T-cell (primary cell): ENCODE data around the gene PLXNA3. TPM values are rescaled to one million over a fixed set of nuclear protein-coding genes. Genes with fewer than 3 reads are reported as not detected.

Experiments
- ATAC-seq, 4 experiments: fragments of 200-7000 bp in 3 of 4; fragments of 150-1000 bp in 1 of 4; cut with Tn5 transposase; replicated peaks in 1 of 4; 1 replicate in 3 of 4; 2 replicates in 1 of 4; pipeline ENCODE4 v1.10.0; 2021; ENCODE audit warnings: moderate library complexity in 3 of 4, mild to moderate bottlenecking in 2 of 4, moderate number of reproducible peaks in 1 of 4
- CTCF ChIA-PET, 2 donors: fragments of 300-600 bp; sonication (Branson Sonifier 250); formaldehyde crosslinking; loops; one replicate each; lab custom pipeline; 2022; ENCODE audit warnings: antibody characterized with exemption in 2 of 2; lab: Charles Lee
- POLR2A ChIA-PET, 2 donors: fragments of 300-600 bp; sonication (Branson Sonifier 250); formaldehyde crosslinking; loops; one replicate each; lab custom pipeline; 2022; ENCODE audit warnings: antibody characterized with exemption in 2 of 2; lab: Charles Lee
- DNase-seq, 35 experiments: peaks; one replicate each; pipeline versions ENCODE4 v3.0.0 to v3.0.0-alpha.2; 2013 to 2023
- H3K27ac ChIP-seq: one replicate; pipeline ENCODE4 v1.5.1; 2013; ENCODE audit warnings: low read length
- H3K27me3 ChIP-seq, 2 experiments: replicated peaks in 1 of 2; 1 replicate in 1 of 2; 2 replicates in 1 of 2; pipeline versions ENCODE4 v1.6.1 to v1.7.0; 2013; ENCODE audit warnings: low read length in 1 of 2, mixed read lengths in 1 of 2; ENCODE audit not compliant: control insufficient read depth in 2 of 2, insufficient read depth in 2 of 2; ENCODE audit errors: extremely low read depth in 1 of 2
- H3K36me3 ChIP-seq, 2 donors: 1 replicate in 1 of 2; 2 replicates in 1 of 2; pipeline versions ENCODE4 v1.6.1 to v1.7.0; 2013; ENCODE audit warnings: low read length in 1 of 2; ENCODE audit not compliant: control insufficient read depth in 2 of 2, insufficient read depth in 1 of 2; ENCODE audit errors: extremely low read depth in 1 of 2
- H3K4me1 ChIP-seq, 2 experiments: 1 replicate in 1 of 2; 2 replicates in 1 of 2; pipeline versions ENCODE4 v1.6.1 to v1.7.0; 2013; ENCODE audit warnings: low read length in 2 of 2, mixed read lengths in 1 of 2; ENCODE audit not compliant: insufficient read depth in 2 of 2, control insufficient read depth in 1 of 2; ENCODE audit errors: extremely low read depth in 1 of 2
- H3K4me3 ChIP-seq, 2 donors: 1 replicate in 1 of 2; 2 replicates in 1 of 2; pipeline versions ENCODE4 v1.5.1 to v1.7.0; 2013; ENCODE audit warnings: mild to moderate bottlenecking in 2 of 2, low read length in 1 of 2, moderate library complexity in 1 of 2; ENCODE audit not compliant: control insufficient read depth in 1 of 2; ENCODE audit errors: extremely low read depth in 1 of 2
- H3K9me3 ChIP-seq: 2 replicates; pipeline ENCODE4 v1.7.0; 2013
- H3K27ac Mint-ChIP-seq, 2 donors: one replicate each; pipeline ENCODE4 v1.8.0; 2020 to 2021; ENCODE audit warnings: mild to moderate bottlenecking in 2 of 2, mixed read lengths in 2 of 2
- H3K27me3 Mint-ChIP-seq, 2 donors: one replicate each; pipeline ENCODE4 v1.8.0; 2021 to 2022; ENCODE audit warnings: mixed read lengths in 2 of 2
- H3K36me3 Mint-ChIP-seq: one replicate; pipeline ENCODE4 v1.8.0; 2021; ENCODE audit warnings: mixed read lengths
- H3K4me1 Mint-ChIP-seq, 3 donors: one replicate each; pipeline ENCODE4 v1.8.0; 2020 to 2022; ENCODE audit warnings: mixed read lengths in 3 of 3, mild to moderate bottlenecking in 1 of 3
- H3K4me3 Mint-ChIP-seq, 3 donors: one replicate each; pipeline ENCODE4 v1.8.0; 2020 to 2022; ENCODE audit warnings: mild to moderate bottlenecking in 3 of 3, mixed read lengths in 3 of 3, moderate library complexity in 3 of 3
- H3K9me3 Mint-ChIP-seq, 3 donors: one replicate each; pipeline ENCODE4 v1.8.0; 2020 to 2022; ENCODE audit warnings: mixed read lengths in 3 of 3
- WGBS: methylation state at CpG from one replicate; pipeline ENCODE4 v1.1.5; 2013; ENCODE audit warnings: missing lambda C conversion rate; ENCODE audit not compliant: insufficient coverage; 5-methylcytosine and 5-hydroxymethylcytosine counted together
- total RNA-seq, 35 experiments: library from RNA in 6 of 35; stranded (reverse) in 6 of 35; fragments of 120-200 nt in 1 of 35; gene quantifications; one replicate each; pipeline versions ENCODE4 v1.2.1 to v1.2.4 and lab custom pipeline; 2013 to 2026

PLXNA3 gene
- total RNA-seq: 10 to 100 TPM; 48.1 to 87.0 (median 72.9) TPM
- total RNA-seq (2013): 12.3 TPM
- total RNA-seq (lab: John Stamatoyannopoulos, UW): 31.5 to 119 (median 69.8) reads per million in 29 experiments

DNA sequence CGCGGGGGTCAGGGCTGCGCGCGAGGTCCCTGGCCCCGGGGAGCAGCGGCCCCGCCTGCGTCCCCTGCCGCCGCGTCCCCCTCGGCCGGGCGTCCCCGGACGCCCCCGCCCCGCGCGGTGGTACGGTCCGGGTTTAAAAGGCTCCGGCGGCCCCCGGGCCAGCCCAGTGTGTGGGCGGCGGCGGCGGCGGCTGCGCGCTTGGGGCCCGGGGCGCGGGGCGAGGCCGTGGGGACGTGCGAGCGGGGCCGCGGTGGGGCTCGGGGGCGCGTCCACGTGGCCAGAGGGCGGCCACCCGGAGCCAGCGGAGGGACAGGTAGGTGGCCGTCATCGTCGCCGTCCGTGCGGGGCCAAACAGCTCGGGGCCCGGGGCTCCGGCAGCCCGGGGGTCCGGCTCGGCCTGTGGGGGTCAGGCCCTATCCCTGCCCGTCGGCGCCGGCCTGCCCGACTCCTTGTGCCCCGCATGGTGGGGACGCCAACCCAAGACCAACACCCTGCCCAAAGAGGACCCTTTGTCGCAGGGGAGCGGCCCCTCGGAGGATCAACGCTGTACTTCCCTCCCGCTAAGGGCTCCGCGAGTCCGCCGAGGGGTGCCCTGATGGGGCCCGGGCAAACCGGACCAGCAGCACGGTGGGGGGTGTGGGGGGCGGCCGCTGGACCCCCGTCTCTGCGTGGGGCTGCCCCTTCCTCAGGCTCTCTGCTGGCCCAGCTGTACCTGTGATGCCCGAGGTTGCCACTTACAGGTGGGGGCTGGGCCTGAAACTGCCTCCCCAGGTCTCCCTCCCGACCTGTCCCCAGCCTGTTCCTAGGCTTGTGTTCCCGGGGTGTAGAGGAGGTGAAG lies at the start of gene PLXNA3:
Gene PLXNA3 (plus strand): TSS at position 166 of the 838 bp plus-strand sequence. CDS start 1,903 bp downstream, outside the sequence.
- WGBS: 0% methylated on average over 39 of the region's 88 CpGs
- peaks cover 6% of the 10 kb centered on the region for H3K36me3 Mint-ChIP-seq
- Histone ChIP-seq H3K36me3 (peaks cover 3 to 11% of the 10 kb centered on the region in 2 donors), H3K4me1 (peaks cover 0 to 18% of the 10 kb centered on the region in 2 experiments), H3K9me3 (no peaks in the 10 kb centered on the region), H3K27ac (no peak within 1 kb of the TSS), H3K4me3 (peak within 1 kb of the TSS; percentile 60 to 62), H3K27me3 (no peaks in the 10 kb centered on the region)
- peak in 34 of 35 experiments; percentile 26 to 80 (median 52) for DNase-seq
- CTCF ChIA-PET: no interaction called here
- peak; percentile 79 to 87 (median 85) for ATAC-seq
- H3K4me1 Mint-ChIP-seq: peaks cover 7 to 25% (median 14%) of the 10 kb centered on the region in 3 donors
- H3K27ac Mint-ChIP-seq: peak within 1 kb of the TSS; percentile 94 to 97
- POLR2A ChIA-PET: interaction anchor here in 1 of 2 donors (0.5 kb wide), 1 partner anchor 20 kb away, joined by 3 read pairs; no protein-coding TSS in a partner anchor
- peak within 1 kb of the TSS; percentile 86 to 94 (median 93) for H3K4me3 Mint-ChIP-seq
- peaks cover 0 to 6% of the 10 kb centered on the region in 2 donors for H3K27me3 Mint-ChIP-seq
- H3K9me3 Mint-ChIP-seq: no peaks in the 10 kb centered on the region

DNA sequence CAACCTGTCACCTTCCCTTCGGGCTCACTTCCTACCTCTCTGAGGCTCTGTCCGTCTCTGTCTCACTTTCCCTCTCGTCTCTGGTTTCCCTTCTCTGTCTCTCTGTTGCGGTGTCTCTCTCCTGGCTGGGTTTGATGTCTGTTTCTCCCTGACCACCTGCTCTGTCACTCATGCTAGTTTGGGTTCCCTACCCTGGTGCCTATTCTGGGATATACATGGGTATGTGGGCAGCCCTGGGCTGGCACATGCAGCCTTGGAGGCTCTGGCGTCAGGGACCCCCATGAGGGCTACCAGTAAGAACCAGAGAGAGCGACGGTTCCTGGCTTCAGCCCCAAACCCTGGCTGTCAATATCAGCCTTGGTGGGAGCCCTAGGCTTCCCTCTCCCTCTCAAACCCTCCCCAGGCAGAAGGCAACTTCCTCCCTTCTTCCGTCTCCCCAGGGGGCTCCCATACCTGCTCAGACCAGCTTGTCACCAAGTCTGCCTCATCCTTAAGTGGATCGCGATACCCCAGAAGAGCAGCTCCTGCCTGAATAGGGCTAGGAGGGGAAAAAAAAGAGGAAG lies 49.3 kb upstream of the PLXNA3 start:
- Histone ChIP-seq H3K4me3 (peak overlapping the region; percentile 25 to 28), H3K27me3 (no peaks in the 10 kb centered on the region), H3K27ac (peak overlapping the region; percentile 29), H3K36me3 (peaks cover 0 to 2% of the 10 kb centered on the region in 2 donors), H3K4me1 (peaks cover 2 to 27% of the 10 kb centered on the region in 2 experiments), H3K9me3 (no peaks in the 10 kb centered on the region)
- ChIA-PET CTCF (no interaction called here), POLR2A (no interaction called here)
- Mint-ChIP-seq H3K27me3 (no peaks in the 10 kb centered on the region), H3K9me3 (no peaks in the 10 kb centered on the region), H3K4me1 (peaks cover 13 to 23% (median 16%) of the 10 kb centered on the region in 3 donors), H3K36me3 (no peaks in the 10 kb centered on the region), H3K4me3 (peak overlapping the region; percentile 34 to 58 (median 54)), H3K27ac (peak overlapping the region; percentile 52 to 81)
- whole genome bisulfite sequencing: 39% methylated on average over 3 of the region's 10 CpGs
- ATAC-seq (no peak), DNase-seq (no peak)

DNA sequence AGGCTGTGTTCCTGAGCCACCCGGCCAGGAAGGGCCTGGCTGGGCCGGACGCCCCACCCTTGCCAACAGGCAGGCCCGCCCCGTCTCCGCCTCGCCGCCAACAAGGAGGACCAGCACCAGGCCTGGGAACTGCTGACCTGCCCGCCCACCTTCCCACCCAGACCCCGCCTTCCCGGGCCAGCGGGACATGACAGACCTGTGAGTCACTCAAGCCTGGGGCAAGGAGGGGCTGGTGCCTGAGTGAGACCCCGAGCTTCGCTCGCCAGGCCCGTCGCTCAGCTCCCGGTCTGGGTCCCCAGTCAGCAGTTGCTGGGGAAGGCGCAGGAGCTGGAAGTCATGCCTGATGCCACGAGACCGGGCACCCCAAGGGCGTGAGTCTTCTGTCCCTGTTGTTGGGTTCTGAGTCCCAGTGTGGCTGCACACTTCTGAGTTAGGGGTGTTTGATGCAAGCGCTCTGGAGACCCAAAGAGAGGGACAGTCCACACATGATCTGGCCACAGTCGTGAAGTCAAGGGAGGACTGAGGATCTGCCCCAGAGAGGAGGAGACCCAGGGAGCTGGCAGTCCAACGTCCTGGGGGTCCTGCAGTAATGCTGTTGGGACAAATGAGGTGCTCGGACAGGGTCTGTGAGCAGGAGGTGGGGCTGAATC lies 48.7 kb upstream of the PLXNA3 start, which contains the start of gene DNASE1L1:
Gene DNASE1L1 (minus strand): TSS at position 33 of the 650 bp plus-strand sequence. CDS start 3,686 bp downstream, outside the sequence.
- POLR2A ChIA-PET: interaction anchor here in 1 of 2 donors (0.7 kb wide), 1 partner anchor 13 kb away, joined by 4 read pairs; no protein-coding TSS in a partner anchor
- H3K4me3 ChIP-seq: peak within 1 kb of the TSS; percentile 25 to 28
- H3K36me3 Mint-ChIP-seq: no peaks in the 10 kb centered on the region
- H3K4me3 Mint-ChIP-seq: peak within 1 kb of the TSS; percentile 34 to 58 (median 54)
- H3K27ac Mint-ChIP-seq: peak within 1 kb of the TSS; percentile 52 to 81
- no peaks in the 10 kb centered on the region for H3K9me3 ChIP-seq
- no peaks in the 10 kb centered on the region for H3K27me3 Mint-ChIP-seq
- no peaks in the 10 kb centered on the region for H3K27me3 ChIP-seq
- no peaks in the 10 kb centered on the region for H3K9me3 Mint-ChIP-seq
- peak within 1 kb of the TSS; percentile 29 for H3K27ac ChIP-seq
- H3K4me1 ChIP-seq: peaks cover 2 to 27% of the 10 kb centered on the region in 2 experiments
- DNase-seq (peak in 4 of 35 experiments; percentile 13 to 50 (median 24)), ATAC-seq (no peak)
- CTCF ChIA-PET: interaction anchor here in 1 of 2 donors (0.7 kb wide), 1 partner anchor 53 kb away, joined by 3 read pairs; no protein-coding TSS in a partner anchor
- H3K36me3 ChIP-seq: peaks cover 0 to 6% of the 10 kb centered on the region in 2 donors
- WGBS: 74% methylated on average over 20 of the region's 26 CpGs
- H3K4me1 Mint-ChIP-seq: peaks cover 13 to 23% (median 16%) of the 10 kb centered on the region in 3 donors

DNA sequence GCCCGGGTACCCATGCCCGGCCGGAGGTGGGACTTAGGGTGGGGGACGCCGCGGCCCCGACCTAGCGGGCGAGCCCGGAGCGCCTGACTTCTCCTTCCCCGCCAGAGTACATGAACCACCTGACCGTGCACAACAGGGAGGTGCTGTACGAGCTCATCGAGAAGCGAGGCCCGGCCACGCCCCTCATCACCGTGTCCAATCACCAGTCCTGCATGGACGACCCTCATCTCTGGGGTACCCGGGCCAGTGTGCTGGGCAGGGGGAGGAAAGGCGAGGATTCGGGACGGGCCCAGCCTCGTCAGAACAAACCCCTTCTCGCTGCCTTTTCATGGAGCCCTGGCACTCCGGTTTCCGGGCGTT lies 46.1 kb upstream of the PLXNA3 start:
- ATAC-seq (peak; percentile 69 to 86 (median 82)), DNase-seq (peak in 12 of 35 experiments; percentile 9 to 46 (median 32))
- H3K36me3 Mint-ChIP-seq: no peaks in the 10 kb centered on the region
- H3K27ac Mint-ChIP-seq: peak overlapping the region; percentile 82 to 90
- H3K9me3 Mint-ChIP-seq: no peaks in the 10 kb centered on the region
- H3K27me3 Mint-ChIP-seq: no peaks in the 10 kb centered on the region
- no peaks in the 10 kb centered on the region for H3K9me3 ChIP-seq
- peak overlapping the region; percentile 55 to 60 for H3K4me3 ChIP-seq
- no peaks in the 10 kb centered on the region for H3K27me3 ChIP-seq
- H3K4me1 ChIP-seq: peaks cover 2 to 27% of the 10 kb centered on the region in 2 experiments
- H3K27ac ChIP-seq: peak overlapping the region; percentile 56
- peaks cover 13 to 23% (median 16%) of the 10 kb centered on the region in 3 donors for H3K4me1 Mint-ChIP-seq
- peaks cover 0 to 6% of the 10 kb centered on the region in 2 donors for H3K36me3 ChIP-seq
- peak overlapping the region; percentile 81 to 83 (median 83) for H3K4me3 Mint-ChIP-seq
- ChIA-PET CTCF (no interaction called here), POLR2A (interaction anchor here in 1 of 2 donors (0.9 kb wide), 1 partner anchor 41 kb away, joined by 3 read pairs; no protein-coding TSS in a partner anchor)
- 0% methylated on average over 15 of the region's 29 CpGs for WGBS

DNA sequence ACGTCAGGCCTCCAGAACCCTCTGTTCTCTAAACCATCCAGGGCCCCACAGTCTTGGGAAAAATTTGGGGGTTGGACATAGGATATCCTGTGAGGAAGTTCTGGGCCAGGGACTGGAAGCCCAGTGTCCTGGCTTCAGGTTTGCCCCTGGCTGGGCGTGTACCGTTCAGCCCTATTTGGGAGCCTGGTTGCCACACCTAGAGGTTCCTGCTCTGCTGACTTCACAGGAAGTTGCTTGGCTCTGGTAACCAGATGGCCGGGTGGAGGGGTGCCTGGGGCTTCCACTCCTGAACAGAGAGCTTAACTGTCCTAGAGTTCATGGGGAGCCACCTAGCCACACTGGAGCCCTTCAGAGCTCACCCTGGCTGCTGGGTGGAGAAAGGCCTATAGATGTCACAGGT lies 45.6 kb upstream of the PLXNA3 start:
- peak overlapping the region; percentile 55 to 60 for H3K4me3 ChIP-seq
- H3K4me3 Mint-ChIP-seq: peak overlapping the region; percentile 81 to 83 (median 83)
- H3K27ac Mint-ChIP-seq: peak overlapping the region; percentile 82 to 90
- H3K9me3 ChIP-seq: no peaks in the 10 kb centered on the region
- peaks cover 13 to 23% (median 16%) of the 10 kb centered on the region in 3 donors for H3K4me1 Mint-ChIP-seq
- CTCF ChIA-PET: no interaction called here
- H3K27ac ChIP-seq: peak overlapping the region; percentile 56
- peaks cover 0 to 6% of the 10 kb centered on the region in 2 donors for H3K36me3 ChIP-seq
- POLR2A ChIA-PET: interaction anchor here in 1 of 2 donors (0.6 to 0.9 kb wide), 3 partner anchors 42 to 657 kb away, joined by 3 to 4 read pairs (median 3); no protein-coding TSS in a partner anchor
- H3K4me1 ChIP-seq: peaks cover 2 to 27% of the 10 kb centered on the region in 2 experiments
- 0% methylated on average over 2 of the region's 4 CpGs for WGBS
- no peaks in the 10 kb centered on the region for H3K9me3 Mint-ChIP-seq
- H3K36me3 Mint-ChIP-seq: no peaks in the 10 kb centered on the region
- ATAC-seq (peak; percentile 53 to 62 (median 61)), DNase-seq (peak in 11 of 35 experiments; percentile 16 to 52 (median 29))
- H3K27me3 Mint-ChIP-seq: no peaks in the 10 kb centered on the region
- no peaks in the 10 kb centered on the region for H3K27me3 ChIP-seq
